ENCODE results near the gene SOS2.

DNA sequence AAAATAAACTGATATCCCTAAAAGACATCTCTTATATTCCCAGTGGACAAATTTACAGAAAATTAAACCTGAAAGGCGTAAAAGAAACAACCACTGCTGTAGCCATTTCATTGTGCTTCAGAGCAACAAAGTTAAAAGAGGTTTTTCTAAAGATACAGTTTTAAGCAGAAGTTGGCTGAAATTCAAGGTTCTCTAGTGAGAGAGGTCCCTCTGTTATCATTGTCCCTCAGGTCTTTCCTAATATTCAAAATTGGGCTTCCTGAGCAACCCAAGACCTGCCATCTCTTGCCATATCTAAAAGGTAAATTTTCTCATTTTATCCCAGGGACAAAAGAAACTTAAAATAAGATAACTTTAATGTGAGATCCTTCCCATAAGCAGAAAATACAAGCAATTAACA, 10.7 kb upstream of the SOS2 start:
- TF ChIP-seq CTCF (IDR thresholded peaks at IDR 0.05): no peak
- no peak for TF ChIP-seq POLR2A (IDR thresholded peaks at IDR 0.05)
- no peak for TF ChIP-seq POLR2AphosphoS5 (IDR thresholded peaks at IDR 0.05)

Measured in prostate gland (tissue), 2 donors.